B cell (primary cell): Measurements from ENCODE around the gene NUDT1.

Experiments
- CTCF ChIP-seq: fragments of 200-600 bp; IDR thresholded peaks from one replicate; pipeline ENCODE4 v1.8.0; 2022; ENCODE audit warnings: antibody characterized with exemption, mild to moderate bottlenecking
- EZH2 ChIP-seq: IDR thresholded peaks from 2 replicates; pipeline ENCODE4 v1.6.1; 2012; ENCODE audit warnings: borderline replicate concordance, low read depth, mild to moderate bottlenecking, moderate library complexity, low read length; ENCODE audit not compliant: insufficient read depth, poor library complexity, severe bottlenecking

- no peak for TF ChIP-seq CTCF
- no peak for TF ChIP-seq EZH2
These were observed 19.6 kb downstream of the NUDT1 start for GRCh38 chr7:2261611-2262010.
